A549 (cell line): ENCODE results near the gene USP44. TPM values are rescaled to one million over a fixed set of nuclear protein-coding genes. Genes with fewer than 3 reads are reported as not detected.
A peak's percentile ranks its signal among the peaks of the same experiment; 100 is the strongest.

Source experiments
- ATAC-seq, 2 experiments: fragments of 200-7000 bp in 1 of 2; fragments of >200 bp in 1 of 2; cut with Nextera tagmentation in 1 of 2; cut with Tn5 transposase in 1 of 2; 3 replicates each; pipeline versions ENCODE4 v1.8.0 to v1.9.1; 2018 to 2020; ENCODE audit warnings: mild to moderate bottlenecking in 1 of 2, moderate library complexity in 1 of 2
- CTCF ChIA-PET: fragments of 300-600 bp; sonication (Branson Sonifier 250); formaldehyde crosslinking; extraction: SDS; loops from one replicate; lab custom pipeline; 2021; ENCODE audit warnings: antibody characterized with exemption, inconsistent platforms; lab: Yijun Ruan, JAX
- POLR2A ChIA-PET: fragments of 350-600 bp; formaldehyde crosslinking; extraction: SDS; loops from one replicate; lab custom pipeline; 2021; ENCODE audit warnings: antibody characterized with exemption, inconsistent platforms; lab: Yijun Ruan, JAX
- DNase-seq, 2 experiments: peaks; one replicate each; pipeline versions ENCODE4 v3.0.0 to v3.0.0-alpha.2; 2011 to 2016; ENCODE audit warnings: low read depth in 1 of 2, low spot score in 1 of 2
- FAIRE-seq: peaks from 2 replicates; lab custom pipeline; 2011; peaks lifted over from hg19 to GRCh38; lab: Jason Lieb, UNC
- H3K27ac ChIP-seq, 2 experiments: fragments of >200 bp; sonication (Bioruptor Twin); formaldehyde crosslinking; 3 replicates each; pipeline ENCODE4 v1.5.1; 2016 to 2017
- H3K4me1 ChIP-seq: fragments of >200 bp; sonication (Bioruptor Twin); formaldehyde crosslinking; 3 replicates; pipeline ENCODE4 v1.6.1; 2016
- H3K4me2 ChIP-seq: fragments of >200 bp; sonication (Bioruptor Twin); formaldehyde crosslinking; 3 replicates; pipeline ENCODE4 v1.6.1; 2016
- H3K4me3 ChIP-seq: fragments of >200 bp; sonication (Bioruptor Twin); formaldehyde crosslinking; 3 replicates; pipeline ENCODE4 v1.5.1; 2016
- H3K9me3 ChIP-seq: fragments of >200 bp; sonication (Bioruptor Twin); formaldehyde crosslinking; 3 replicates; pipeline ENCODE4 v1.6.1; 2016
- BHLHE40 ChIP-seq: IDR thresholded peaks from 2 replicates; pipeline ENCODE4 v1.6.1; 2012; ENCODE audit warnings: low read depth, low read length, inconsistent platforms
- CEBPB ChIP-seq, 2 experiments: fragments of >200 bp in 1 of 2; sonication (Bioruptor Twin) in 1 of 2; formaldehyde crosslinking in 1 of 2; IDR thresholded peaks; 2 replicates each; pipeline ENCODE4 v1.6.1; 2012 to 2016
- CHD2 ChIP-seq: fragments of 150-350 bp; IDR thresholded peaks from 2 replicates; pipeline ENCODE4 v1.6.1; 2014; ENCODE audit warnings: low read length; ENCODE audit not compliant: partially characterized antibody
- CHD4 ChIP-seq: fragments of 200-600 bp; sonication (generic); IDR thresholded peaks from 2 replicates; pipeline ENCODE4 v1.6.1; 2016; ENCODE audit warnings: antibody characterized with exemption, mild to moderate bottlenecking, borderline replicate concordance
- ESRRA ChIP-seq: fragments of 150-350 bp; IDR thresholded peaks from 2 replicates; pipeline ENCODE4 v1.6.1; 2014; ENCODE audit warnings: mild to moderate bottlenecking, low read length, borderline replicate concordance
- FOSL2 ChIP-seq, 2 experiments: fragments of 450-650 bp in 1 of 2; fragments of >200 bp in 1 of 2; sonication (Bioruptor Twin) in 1 of 2; formaldehyde crosslinking; IDR thresholded peaks; 2 replicates each; pipeline versions ENCODE4 v1.5.0 to v1.6.1; 2016 to 2020; ENCODE audit warnings: mild to moderate bottlenecking in 1 of 2, moderate library complexity in 1 of 2
- HDAC2 ChIP-seq: fragments of 200-600 bp; sonication (generic); IDR thresholded peaks from 2 replicates; pipeline ENCODE4 v1.6.1; 2016
- HOXA7 ChIP-seq: fragments of 250-450 bp; sonication (Bioruptor Pico); IDR thresholded peaks from 2 replicates; pipeline ENCODE4 v1.5.0; 2020; ENCODE audit warnings: mild to moderate bottlenecking, moderate library complexity
- HOXB13 ChIP-seq: fragments of 250-450 bp; sonication (Bioruptor Pico); IDR thresholded peaks from 2 replicates; pipeline ENCODE4 v1.5.0; 2020; ENCODE audit warnings: low read depth, mild to moderate bottlenecking, moderate library complexity
- KDM1A ChIP-seq: fragments of 200-600 bp; sonication (generic); IDR thresholded peaks from 2 replicates; pipeline ENCODE4 v1.6.1; 2016; ENCODE audit warnings: low read depth, mild to moderate bottlenecking
- MAFK ChIP-seq: fragments of 450-650 bp; IDR thresholded peaks from 2 replicates; pipeline ENCODE4 v1.6.1; 2014; ENCODE audit not compliant: partially characterized antibody
- MAX ChIP-seq: IDR thresholded peaks from 2 replicates; pipeline ENCODE4 v1.6.1; 2012
- MYC ChIP-seq: IDR thresholded peaks from 2 replicates; pipeline ENCODE4 v1.6.1; 2012; ENCODE audit warnings: mild to moderate bottlenecking, inconsistent platforms, low read length, improper control_type of control experiment, borderline replicate concordance
- NPAS2 ChIP-seq: fragments of 250-450 bp; sonication (Bioruptor Pico); IDR thresholded peaks from 2 replicates; pipeline ENCODE4 v1.8.0; 2022; ENCODE audit warnings: mild to moderate bottlenecking, moderate library complexity, borderline replicate concordance
- PHF8 ChIP-seq: fragments of 200-600 bp; sonication (generic); IDR thresholded peaks from 2 replicates; pipeline ENCODE4 v1.6.1; 2016; ENCODE audit warnings: low read depth, mild to moderate bottlenecking, antibody characterized with exemption, moderate library complexity, borderline replicate concordance
- RAD21 ChIP-seq, 2 experiments: fragments of >200 bp in 1 of 2; sonication (Bioruptor Twin) in 1 of 2; formaldehyde crosslinking in 1 of 2; IDR thresholded peaks in 1 of 2; conservative IDR thresholded peaks in 1 of 2; 2 replicates in 1 of 2; 3 replicates in 1 of 2; pipeline ENCODE4 v1.6.1; 2012 to 2018; ENCODE audit warnings: inconsistent platforms in 1 of 2
- RARB ChIP-seq: fragments of 250-450 bp; sonication (Bioruptor Pico); IDR thresholded peaks from 2 replicates; pipeline ENCODE4 v1.8.0; 2021; ENCODE audit warnings: mild to moderate bottlenecking, moderate library complexity
- RCOR1 ChIP-seq: fragments of 150-350 bp; IDR thresholded peaks from 2 replicates; pipeline ENCODE4 v1.6.1; 2014; ENCODE audit warnings: antibody characterized with exemption, low read length, low read depth
- RFX5 ChIP-seq: fragments of 450-650 bp; IDR thresholded peaks from 2 replicates; pipeline ENCODE4 v1.7.1; 2014; ENCODE audit warnings: antibody characterized with exemption, mild to moderate bottlenecking, moderate library complexity
- RNF2 ChIP-seq: fragments of 200-600 bp; sonication (generic); IDR thresholded peaks from 2 replicates; pipeline ENCODE4 v1.6.1; 2016; ENCODE audit warnings: low read depth, mild to moderate bottlenecking, antibody characterized with exemption, moderate library complexity, borderline replicate concordance
- SMC3 ChIP-seq: fragments of >200 bp; sonication (Bioruptor Twin); formaldehyde crosslinking; IDR thresholded peaks from 3 replicates; pipeline ENCODE4 v1.6.1; 2018; ENCODE audit warnings: inconsistent platforms
- ZC3H11A ChIP-seq: fragments of 450-650 bp; IDR thresholded peaks from 2 replicates; pipeline ENCODE4 v1.6.1; 2014; ENCODE audit warnings: antibody characterized with exemption, mild to moderate bottlenecking
- ZFP36 ChIP-seq: fragments of 450-650 bp; IDR thresholded peaks from 2 replicates; pipeline ENCODE4 v1.6.1; 2014; ENCODE audit warnings: borderline replicate concordance; ENCODE audit not compliant: partially characterized antibody
- WGBS: methylation state at CpG from one replicate; pipeline ENCODE4 v1.1.6; 2017; ENCODE audit errors: missing lambda C conversion rate; 5-methylcytosine and 5-hydroxymethylcytosine counted together
- polyA plus RNA-seq, 4 experiments: library from polyadenylated mRNA; depleted of rRNA in 3 of 4; stranded (reverse); fragments of >200 nt; fragmentation: RNase III in 1 of 4; extraction: RNeasy Plus Mini Kit Qiagen cat#74134 plus additional on column Dnase treatment in 1 of 4; gene quantifications; 2 replicates in 3 of 4; 3 replicates in 1 of 4; pipeline ENCODE4 v1.2.3, GENCODE V29; 2011 to 2017
- TF ChIP-seq, protein P1 (sequence below): fragments of 450-650 bp; IDR thresholded peaks from 2 replicates; pipeline ENCODE4 v1.6.1; 2014; ENCODE audit warnings: antibody characterized with exemption
- TF ChIP-seq, protein P2 (sequence below): fragments of >200 bp; sonication (Bioruptor Twin); formaldehyde crosslinking; IDR thresholded peaks from 3 replicates; pipeline ENCODE4 v1.5.1; 2016

Gene USP44
- polyA plus RNA-seq, 2 of the 4 experiments (the other 2 are of a cell fraction) = 0.59 to 3.1 TPM

DNA sequence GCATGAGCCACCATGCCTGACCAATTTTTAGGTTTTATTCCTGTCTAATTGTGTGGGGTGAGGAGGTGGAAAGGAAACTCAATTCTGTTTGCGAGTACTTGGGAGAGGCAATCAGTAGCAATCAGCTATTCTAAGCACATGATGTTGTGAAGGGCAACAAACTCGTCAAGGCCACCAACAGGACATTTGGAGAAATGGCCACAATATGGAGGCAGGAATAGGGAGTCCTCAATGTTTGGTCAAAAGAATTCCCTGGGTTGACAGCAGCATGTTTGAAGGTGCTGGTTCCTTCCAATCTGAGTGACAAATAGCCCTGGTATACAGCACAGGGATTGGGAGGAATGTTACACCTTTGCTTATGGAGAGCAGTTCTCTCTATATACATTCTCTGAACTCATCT lies 32.7 kb upstream of the USP44 start:
- Histone ChIP-seq H3K4me1 (peaks cover 9% of the 10 kb centered on the region), H3K27ac (peak overlapping the region; percentile 43 to 73; a peak in 5 of 6 replicates), H3K4me3 (no peak overlapping the region), H3K4me2 (no peak overlapping the region), H3K9me3 (no peaks in the 10 kb centered on the region)
- no peak for TF ChIP-seq RARB (CRISPR knock-in tag)
- TF ChIP-seq FOSL2 (IDR thresholded peaks at IDR 0.05) = no peak
- no peak for TF ChIP-seq FOSL2 (CRISPR knock-in tag; IDR thresholded peaks at IDR 0.05)
- TF ChIP-seq, protein P1, sequence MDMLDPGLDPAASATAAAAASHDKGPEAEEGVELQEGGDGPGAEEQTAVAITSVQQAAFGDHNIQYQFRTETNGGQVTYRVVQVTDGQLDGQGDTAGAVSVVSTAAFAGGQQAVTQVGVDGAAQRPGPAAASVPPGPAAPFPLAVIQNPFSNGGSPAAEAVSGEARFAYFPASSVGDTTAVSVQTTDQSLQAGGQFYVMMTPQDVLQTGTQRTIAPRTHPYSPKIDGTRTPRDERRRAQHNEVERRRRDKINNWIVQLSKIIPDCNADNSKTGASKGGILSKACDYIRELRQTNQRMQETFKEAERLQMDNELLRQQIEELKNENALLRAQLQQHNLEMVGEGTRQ = no peak
- no peak for TF ChIP-seq RNF2
- no peak for TF ChIP-seq CEBPB (IDR thresholded peaks at IDR 0.05)
- no peak for TF ChIP-seq RFX5
- TF ChIP-seq NPAS2 (CRISPR knock-in tag) = no peak
- TF ChIP-seq KDM1A = no peak
- no peak for TF ChIP-seq MYC
- no peak for TF ChIP-seq SMC3
- no peak for TF ChIP-seq CHD4
- TF ChIP-seq MAFK = no peak
- TF ChIP-seq PHF8 = no peak
- no peak for TF ChIP-seq CHD2
- no peak for TF ChIP-seq ZC3H11A
- no peak for TF ChIP-seq ZFP36
- TF ChIP-seq BHLHE40 = no peak
- TF ChIP-seq RCOR1 = no peak
- TF ChIP-seq ESRRA = no peak
- POLR2A ChIA-PET = no interaction called here
- DNase-seq (peak in 1 of 2 experiments; percentile 25), FAIRE-seq (no peak), ATAC-seq (no peak; a peak in 2 of 6 replicates)
- CTCF ChIA-PET = interaction anchor here (0.5 to 10.8 kb wide), 16 partner anchors 9 to 994 kb away, joined by 3 to 132 read pairs (median 4); no protein-coding TSS in a partner anchor
- WGBS = 84% methylated on average over 2 of the region's 2 CpGs

DNA sequence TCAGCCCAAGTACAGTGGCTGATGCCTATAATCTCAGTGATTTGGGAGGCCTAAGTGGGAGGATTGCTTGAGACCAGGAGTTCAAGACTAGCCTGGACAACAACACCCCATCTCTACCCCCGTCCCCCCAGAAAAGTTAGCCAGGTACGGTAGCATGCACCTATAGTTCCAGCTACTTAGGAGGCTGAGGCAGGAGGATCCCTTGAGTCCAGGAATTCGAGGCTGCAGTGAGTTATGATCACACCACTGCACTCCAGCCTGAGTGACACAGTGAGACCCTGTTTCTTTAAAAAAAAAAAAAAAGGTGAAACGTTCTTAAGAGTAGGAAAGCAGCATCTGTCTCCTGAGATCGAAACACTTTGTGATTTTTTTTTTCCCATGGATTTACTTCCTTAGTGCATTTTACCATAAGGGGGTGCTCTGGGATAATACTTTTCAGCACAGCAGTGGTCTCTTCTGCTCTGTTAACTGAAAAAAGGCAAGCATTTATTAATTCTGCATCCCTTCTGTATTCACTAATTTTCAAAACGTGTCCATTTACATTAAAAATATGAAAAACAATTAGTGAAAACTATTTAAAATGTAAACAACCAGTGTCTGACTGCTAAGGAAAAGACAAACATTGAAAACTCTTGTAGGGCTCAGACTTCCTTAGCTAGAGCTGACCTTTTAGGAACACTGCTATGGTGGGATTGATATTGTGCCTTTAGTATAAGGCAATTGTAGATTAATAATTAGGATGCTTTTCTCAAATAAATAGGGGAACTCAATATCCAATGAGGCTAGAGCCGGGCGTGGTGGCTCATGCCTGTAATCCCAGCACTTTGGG lies 31.2 kb upstream of the USP44 start:
- ATAC-seq (peak; percentile 91 to 95), DNase-seq (peak; percentile 41 to 75), FAIRE-seq (peak; percentile 73)
- no peaks in the 10 kb centered on the region for H3K9me3 ChIP-seq
- peaks cover 9% of the 10 kb centered on the region for H3K4me1 ChIP-seq
- H3K27ac ChIP-seq = peak overlapping the region; percentile 43 to 73; a peak in 5 of 6 replicates
- ChIA-PET POLR2A (interaction anchor here (1.0 kb wide), 1 partner anchor 224 kb away, joined by 3 read pairs; no protein-coding TSS in a partner anchor), CTCF (interaction anchor here (0.6 to 10.8 kb wide), 53 partner anchors 10 to 559 kb away, joined by 3 to 132 read pairs (median 3); partner anchors contain the start of genes AMDHD1 and SNRPF)
- peak overlapping the region; percentile 40 for H3K4me2 ChIP-seq
- TF ChIP-seq MYC = no peak
- peak; percentile 5; the same call in 1 of the 2 replicates for TF ChIP-seq ZC3H11A
- TF ChIP-seq HOXB13 (CRISPR knock-in tag) = no peak
- TF ChIP-seq RAD21 (conservative IDR thresholded peaks at IDR 0.05 in 1 of 2, IDR thresholded peaks at IDR 0.05 in 1 of 2) = peak; percentile 96 to 97
- TF ChIP-seq HDAC2 = no peak
- TF ChIP-seq, protein P2, sequence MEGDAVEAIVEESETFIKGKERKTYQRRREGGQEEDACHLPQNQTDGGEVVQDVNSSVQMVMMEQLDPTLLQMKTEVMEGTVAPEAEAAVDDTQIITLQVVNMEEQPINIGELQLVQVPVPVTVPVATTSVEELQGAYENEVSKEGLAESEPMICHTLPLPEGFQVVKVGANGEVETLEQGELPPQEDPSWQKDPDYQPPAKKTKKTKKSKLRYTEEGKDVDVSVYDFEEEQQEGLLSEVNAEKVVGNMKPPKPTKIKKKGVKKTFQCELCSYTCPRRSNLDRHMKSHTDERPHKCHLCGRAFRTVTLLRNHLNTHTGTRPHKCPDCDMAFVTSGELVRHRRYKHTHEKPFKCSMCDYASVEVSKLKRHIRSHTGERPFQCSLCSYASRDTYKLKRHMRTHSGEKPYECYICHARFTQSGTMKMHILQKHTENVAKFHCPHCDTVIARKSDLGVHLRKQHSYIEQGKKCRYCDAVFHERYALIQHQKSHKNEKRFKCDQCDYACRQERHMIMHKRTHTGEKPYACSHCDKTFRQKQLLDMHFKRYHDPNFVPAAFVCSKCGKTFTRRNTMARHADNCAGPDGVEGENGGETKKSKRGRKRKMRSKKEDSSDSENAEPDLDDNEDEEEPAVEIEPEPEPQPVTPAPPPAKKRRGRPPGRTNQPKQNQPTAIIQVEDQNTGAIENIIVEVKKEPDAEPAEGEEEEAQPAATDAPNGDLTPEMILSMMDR = peak; percentile 93
- peak; percentile 95 for TF ChIP-seq SMC3
- TF ChIP-seq MAX = no peak
- no peak for TF ChIP-seq HOXA7 (CRISPR knock-in tag)
- H3K4me3 ChIP-seq = no peak overlapping the region
- WGBS = 30% methylated on average over 8 of the region's 8 CpGs
